Stimulated activated CD8-positive, alpha-beta memory T cell treated with anti-CD3 and anti-CD28 coated beads, Interleukin-4, amount 100 ng/mL, for 24 hours (primary cell): Measurements from ENCODE around the gene SCUBE1.

Experiments
- DNase-seq: peaks from one replicate; pipeline ENCODE4 v3.0.0-alpha.2; 2020; ENCODE audit warnings: low read depth

Gene SCUBE1

DNA sequence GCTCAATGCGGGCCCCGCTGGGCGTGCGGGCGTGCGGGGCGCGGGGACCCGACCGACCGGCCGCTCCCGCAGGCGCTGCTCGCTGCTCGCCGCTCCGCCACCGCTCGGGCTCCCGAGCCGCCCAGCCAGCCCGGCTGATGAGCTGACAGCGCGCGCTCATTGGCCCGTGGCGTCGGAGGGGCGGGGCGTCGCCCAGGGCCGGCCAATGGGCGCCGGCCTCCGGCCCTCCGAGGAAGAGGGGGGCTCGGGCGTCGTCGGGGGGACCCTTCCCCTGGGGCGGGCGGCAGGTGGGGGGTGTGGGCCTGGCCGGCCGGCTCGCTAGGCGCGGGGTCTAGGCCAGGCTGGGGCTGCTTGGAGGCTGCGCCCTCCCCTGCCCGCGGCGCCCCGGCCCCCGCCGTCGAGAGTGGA lies at the start of gene SCUBE1:
SCUBE1 (minus strand) TSS at position 111 of the 408 bp plus-strand sequence. CDS start 111 bp downstream, outside the sequence.
- DNase-seq: peak; percentile 44

DNA sequence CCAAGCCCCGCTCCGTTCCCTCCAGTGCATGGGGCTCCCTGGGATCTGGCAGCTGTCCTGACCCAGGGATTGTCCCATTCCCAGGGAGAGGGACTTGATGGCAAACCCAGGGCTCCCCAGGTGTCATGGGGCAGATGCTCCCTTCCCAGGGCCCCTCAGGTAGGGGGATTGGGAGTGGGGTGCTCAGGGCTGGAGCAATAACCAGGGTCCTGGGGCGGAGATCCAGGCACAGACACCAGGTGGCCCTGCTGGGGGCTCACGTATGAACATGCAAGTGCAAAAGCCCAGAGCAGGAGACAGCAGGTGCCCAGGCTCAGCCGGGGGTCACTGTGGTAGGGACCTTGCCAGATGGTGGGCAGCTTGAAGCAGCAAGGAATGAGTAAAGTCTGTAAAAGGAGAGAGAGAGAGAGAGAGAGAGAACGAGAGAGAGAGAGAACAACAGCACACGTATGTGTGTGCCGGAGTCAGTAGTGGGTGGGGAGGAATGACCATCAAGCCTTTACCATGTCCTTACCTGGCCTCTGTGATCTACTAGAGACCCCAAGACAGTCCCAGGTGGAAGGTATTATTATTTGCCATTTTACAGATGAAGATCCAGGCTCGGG lies 49.3 kb upstream of the SCUBE1 start:
- DNase-seq: no peak

DNA sequence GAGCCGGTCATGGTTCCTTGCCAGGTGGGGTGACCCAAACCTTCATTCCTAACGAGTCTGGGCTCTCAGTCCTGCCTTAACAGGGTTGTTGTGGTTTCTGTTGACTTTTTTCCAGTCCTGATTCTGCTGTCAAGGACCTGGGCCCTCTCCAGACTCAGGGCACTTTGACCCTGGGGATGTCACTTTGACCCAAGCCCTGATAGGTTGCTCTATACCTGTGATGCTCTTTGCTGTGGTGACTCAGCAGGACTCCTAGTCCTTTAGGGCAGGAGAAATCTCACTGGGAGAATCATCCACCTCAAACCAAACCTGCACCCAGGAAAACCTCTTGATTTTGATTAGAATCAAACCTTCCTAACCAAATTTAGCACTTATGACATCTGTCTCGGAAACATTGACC lies 48.1 kb upstream of the SCUBE1 start:
- DNase-seq: no peak

DNA sequence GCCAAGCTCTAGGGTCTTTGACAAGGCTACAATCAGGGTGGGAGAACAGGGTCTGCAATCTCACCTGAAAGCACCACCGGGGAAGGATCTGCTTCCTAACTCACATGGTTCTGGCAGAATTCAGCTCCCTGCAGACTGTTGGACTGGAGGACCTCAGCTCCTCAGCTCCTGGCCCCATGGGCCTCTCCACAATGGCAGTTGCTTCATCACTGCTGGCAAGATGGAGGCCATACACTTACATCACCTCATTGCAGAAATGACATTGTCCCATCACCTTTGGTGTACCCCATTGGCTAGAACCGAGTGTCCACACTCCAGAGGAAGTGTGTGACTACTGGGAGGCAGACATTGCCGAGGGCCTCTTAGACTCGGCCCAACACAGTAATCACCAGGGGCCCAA lies 47.7 kb upstream of the SCUBE1 start:
- DNase-seq: no peak

DNA sequence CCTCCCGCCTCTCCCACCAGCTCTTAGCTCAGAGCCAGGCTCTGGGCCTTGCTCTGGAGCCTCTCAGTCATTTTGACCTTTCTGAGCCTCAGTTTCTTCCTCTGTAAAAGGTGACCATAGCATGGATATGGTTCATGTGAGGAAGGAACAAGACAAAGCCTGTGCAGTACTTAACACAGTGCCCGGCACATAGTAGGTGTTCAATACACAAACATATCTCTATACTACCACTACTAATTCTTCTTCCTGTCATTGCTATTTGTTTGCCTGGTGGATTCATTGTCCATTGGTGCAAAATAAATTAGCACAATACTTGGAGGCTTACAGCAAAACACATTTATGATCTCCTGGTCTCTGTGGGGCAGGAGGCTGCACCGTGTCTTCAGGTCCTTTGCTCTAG lies 47.0 kb upstream of the SCUBE1 start:
- no peak for DNase-seq

DNA sequence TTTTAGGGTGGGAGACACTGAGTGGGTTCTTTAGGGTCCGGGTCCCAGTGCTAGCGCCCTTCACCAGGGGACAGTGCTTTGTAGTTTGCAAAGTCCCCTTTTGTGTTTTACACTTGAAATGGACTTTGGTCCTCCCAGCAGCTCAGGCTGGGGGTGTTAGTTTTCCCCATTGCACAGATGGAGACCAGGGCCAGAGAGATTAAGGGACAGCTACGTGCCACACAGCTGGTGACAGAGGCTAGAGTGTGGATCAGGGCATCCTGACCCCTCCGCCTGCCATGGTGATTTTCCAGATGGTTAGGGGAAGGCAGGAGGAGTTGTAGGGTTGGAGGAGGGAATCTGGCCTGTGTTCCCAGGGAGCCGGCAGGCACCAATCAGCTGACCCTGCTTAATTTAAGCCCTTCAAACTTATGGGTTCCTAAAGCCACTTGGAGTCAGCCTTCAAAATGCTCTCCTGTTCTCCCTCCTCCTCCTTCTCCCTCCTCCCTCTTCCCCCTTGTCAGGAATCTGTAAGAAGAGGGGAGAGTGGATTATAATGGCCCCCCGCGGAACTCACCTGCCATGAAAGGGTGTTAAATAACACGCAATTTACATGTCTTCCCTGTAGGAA lies 46.2 kb upstream of the SCUBE1 start:
- DNase-seq: no peak

DNA sequence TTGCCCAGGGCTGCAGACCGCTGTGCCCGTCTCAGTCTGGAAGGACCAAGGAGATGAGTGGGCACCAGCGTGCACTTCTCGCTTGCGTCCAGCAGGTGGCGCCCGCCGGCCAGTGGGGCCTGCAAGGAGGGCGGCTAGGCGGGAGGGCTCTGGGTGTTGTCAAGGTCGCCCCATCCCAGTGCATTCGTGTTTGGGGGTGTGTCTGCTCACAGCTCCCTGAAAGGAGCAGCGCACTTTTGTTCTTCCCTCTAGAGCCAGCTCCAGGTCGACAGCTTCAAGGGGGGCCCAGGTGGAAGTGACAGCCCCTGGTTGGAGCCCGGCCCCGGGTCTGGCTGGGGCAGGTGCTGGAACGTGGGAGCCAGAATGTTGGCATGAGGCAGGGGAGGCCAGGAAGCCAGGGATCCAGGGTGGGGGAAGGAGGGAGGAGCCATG lies 45.3 kb upstream of the SCUBE1 start:
- DNase-seq: peak; percentile 66

DNA sequence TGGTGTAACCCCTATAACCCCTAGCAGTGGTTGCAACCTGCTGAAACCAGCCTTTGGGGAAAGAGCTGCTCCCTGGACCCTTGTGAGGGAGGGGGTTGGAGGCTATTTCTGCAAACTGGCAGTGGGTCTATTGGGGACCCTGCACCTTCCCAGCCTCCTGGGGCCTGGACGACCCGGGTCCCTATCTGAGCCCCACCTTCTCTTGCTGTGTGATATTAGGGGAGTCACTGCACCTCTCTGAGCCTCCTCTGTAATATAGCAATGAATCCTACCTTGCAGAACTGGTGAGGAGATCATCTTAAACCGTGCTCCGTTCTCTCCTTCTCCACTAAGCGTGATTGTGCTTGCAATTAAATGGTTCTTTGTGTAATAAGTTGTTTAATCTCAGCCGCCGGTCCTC lies 44.6 kb upstream of the SCUBE1 start:
- DNase-seq: no peak

DNA sequence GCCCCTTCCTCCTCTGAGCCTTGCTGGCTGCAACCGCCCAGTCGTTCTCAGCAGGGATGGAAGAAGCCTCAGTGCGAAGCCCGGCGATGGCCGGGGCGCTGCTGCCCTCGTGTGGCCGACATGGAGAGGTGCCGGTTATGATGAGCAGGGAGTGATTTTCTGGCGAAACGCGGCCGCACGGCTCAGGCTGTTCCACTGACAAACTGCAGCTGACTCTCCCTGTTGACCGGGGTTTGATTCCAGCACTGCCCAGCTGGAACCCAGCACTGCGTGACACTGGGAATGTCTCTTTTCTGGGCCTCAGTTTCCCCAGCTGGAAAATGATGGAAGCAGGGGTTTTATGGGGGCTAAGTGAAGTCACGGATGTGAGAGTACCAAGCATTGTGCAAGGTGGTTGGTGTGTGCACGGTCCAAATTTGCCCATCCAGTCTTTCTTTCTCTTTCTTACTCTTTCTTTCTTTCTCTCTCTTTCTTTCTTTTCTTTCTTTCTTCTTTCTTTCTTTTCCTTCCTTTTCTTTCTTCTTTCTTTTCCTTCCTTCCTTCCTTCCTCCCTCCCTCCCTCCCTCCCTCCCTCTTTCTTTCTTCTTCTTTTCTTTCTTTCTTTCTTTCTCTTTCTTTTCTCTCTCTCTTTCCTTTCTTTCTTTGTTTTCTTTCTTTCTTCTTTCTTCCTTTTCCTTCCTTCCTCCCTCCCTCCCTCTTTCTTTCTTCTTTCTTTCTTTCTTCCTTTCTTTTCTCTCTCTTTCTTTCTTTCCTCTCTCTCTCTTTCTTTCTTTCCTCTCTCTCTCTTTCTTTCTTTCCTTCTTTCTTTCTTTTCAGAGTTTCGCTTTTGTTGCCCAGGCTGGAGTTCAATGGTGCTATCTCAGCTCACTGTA lies 42.8 kb upstream of the SCUBE1 start:
- DNase-seq: peak; percentile 59

DNA sequence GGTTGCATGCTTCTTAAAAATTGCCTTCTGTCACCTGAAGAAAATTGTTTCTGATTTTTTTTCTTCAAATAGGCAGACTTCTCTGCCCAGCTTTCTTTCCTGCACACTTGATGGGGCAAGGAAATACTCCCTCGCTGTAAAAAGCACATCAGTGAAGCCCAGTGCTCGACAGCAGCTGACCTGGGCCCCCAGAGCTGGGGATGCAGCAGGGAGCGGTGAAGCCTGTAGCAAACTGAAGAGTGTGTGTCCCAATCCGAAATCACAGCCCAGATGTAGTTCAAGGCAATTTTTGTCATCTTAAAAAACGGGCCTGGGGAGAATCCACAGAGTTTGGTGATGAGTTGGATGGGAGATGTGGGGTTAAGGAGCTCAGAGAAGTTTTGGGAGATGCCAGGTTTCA lies 41.7 kb upstream of the SCUBE1 start:
- no peak for DNase-seq

DNA sequence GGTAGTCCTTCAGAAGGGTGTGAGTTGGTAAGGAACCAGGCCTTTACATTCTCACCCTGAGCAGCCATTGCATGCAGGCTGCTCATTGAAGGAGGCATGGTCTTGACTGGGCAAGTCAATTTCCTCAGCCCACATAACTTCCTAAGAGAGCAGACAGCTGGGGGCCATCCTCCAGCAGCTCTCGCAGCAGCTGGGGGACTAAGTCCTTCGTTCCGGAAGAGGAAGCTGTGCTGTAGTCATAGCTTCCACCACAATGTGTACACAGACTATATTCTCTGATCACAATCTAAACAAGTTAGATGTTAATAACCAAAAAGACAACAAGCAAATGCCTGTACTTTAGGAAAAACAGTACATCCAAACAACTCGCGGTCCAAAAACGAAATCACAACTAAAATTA lies 38.5 kb upstream of the SCUBE1 start:
- DNase-seq: no peak

DNA sequence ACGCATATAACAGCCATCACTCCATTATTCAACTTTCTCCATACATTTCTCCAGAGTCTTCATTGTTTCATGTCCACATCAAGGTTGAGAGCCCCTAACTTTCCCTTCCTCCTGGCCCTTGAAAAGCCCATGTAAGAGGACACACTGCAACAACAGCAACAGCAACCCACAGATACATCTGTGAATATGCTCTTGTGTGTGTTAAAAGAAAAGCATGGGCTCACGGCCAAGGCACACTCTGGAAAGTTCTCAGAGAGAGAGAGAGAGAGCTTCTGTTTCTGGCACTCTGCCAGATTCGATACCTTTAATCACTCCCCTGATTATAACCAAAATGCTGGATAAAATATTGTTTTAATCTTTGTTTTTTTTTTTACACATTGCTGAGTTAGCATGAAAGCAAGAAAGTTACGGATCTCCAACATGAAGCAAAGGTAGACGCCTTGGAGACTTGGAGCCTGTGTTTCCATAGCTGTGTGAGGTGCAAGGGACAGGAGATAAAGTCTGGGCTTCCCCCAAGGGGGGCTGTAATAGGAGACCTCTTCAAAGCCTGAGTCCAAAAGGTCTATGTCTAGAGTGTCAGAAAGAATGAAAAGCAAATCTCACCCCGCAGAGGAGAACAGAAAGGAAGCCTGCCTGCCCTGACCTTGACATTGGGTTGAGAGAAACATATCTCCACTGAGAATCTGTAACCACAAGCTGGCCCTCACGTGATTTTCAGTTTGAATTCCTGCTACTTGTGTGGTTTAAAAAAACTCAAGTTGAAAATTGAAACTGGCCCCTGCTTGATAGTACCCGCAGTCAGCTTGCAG lies 34.9 kb upstream of the SCUBE1 start:
- DNase-seq: no peak

DNA sequence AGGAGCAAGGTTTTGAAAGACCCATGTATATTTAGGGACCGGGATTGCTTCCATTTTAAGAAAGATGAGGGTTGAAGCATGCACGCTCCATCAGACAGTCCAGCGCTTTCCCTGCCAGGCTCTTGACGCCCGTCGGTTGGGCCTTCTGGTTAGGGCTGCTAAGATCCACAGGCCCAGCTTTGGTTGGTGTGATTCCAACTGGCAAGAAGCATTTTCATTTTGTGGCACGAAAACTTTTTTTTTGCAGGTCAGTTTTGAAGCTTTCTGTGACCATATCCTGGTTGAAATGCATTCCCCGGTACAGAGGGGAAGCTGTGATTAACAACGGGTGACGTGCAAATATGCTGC lies 34.4 kb upstream of the SCUBE1 start:
- DNase-seq: no peak

DNA sequence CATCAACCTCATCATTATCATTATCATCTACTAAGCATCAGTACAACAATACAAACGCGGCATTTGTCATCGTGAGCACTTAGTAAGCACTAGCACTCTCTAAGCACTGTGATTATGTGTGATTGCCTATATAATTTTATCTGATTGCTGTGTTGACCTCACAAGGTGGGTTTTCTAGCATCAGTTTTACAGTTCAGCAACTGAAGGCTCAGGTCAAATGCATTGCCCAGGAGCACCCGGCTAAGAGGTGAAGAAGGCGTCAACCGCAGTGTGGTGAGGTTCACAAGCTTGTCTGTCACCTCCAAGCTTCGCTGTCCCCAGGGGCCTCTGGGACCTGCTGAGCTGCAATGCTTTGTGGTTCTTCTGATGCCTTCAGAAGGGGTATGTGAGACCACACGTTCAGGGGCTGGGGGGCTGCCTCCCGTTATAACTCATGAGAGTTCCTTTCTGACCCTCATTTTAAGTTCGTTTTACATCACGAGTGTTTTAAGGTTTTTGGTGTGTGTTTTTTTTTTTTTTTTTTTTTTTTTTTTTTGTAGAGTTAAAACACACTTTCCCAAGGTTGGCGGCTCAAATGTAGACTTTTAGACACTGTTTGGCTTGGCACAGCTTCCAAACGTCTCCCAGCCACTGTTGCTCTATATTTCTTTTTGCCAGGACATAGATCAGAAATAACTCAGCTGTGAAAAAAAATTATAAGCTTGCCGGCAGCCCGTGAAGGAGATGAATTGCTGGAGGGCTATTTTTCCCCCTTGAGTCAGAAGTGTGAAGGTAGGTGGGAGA lies 33.8 kb upstream of the SCUBE1 start:
- DNase-seq: peak; percentile 47

DNA sequence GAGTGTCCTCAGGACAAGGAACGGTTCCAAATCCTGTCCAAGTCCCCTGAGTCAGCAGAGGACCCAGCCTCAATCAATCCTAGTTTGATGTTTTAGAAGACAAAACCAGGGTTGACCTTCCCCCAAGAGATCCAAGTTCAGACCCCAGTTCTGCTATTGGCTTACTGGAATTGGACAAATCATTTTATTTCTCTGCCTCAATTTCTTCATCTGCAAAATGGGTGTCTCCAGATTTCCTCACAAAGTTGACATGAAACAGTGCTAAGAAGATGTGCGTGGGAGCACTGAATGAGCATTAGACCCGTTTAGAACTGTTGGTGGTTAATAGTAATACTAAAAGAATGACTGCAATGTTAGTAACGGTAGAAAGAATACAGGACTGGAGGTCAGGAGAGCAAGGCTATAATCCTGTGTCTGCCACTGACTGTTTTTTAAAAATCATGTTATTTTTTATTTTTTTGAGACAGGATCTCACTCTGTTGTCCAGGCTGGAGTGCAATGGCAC lies 32.8 kb upstream of the SCUBE1 start:
- no peak for DNase-seq

DNA sequence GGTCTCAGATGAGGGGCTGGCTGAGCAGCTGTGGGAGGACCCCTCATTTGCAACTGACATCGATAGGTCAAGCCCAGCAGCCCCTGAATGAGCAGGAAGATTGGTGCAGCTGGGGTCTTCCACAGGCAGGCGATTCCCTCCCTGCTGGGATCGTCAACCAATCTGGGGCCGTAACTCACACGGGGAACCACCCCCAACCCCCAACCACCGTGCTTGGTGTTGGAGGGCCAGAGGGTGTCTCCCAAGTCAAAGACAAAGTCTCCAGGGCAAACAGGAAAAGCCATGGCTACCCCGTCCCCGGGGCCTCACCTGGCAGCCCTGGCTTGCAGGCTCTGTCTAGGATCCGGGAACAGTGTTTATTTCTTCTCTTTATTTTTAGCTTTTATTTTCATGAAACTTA lies 26.9 kb upstream of the SCUBE1 start:
- DNase-seq: no peak

DNA sequence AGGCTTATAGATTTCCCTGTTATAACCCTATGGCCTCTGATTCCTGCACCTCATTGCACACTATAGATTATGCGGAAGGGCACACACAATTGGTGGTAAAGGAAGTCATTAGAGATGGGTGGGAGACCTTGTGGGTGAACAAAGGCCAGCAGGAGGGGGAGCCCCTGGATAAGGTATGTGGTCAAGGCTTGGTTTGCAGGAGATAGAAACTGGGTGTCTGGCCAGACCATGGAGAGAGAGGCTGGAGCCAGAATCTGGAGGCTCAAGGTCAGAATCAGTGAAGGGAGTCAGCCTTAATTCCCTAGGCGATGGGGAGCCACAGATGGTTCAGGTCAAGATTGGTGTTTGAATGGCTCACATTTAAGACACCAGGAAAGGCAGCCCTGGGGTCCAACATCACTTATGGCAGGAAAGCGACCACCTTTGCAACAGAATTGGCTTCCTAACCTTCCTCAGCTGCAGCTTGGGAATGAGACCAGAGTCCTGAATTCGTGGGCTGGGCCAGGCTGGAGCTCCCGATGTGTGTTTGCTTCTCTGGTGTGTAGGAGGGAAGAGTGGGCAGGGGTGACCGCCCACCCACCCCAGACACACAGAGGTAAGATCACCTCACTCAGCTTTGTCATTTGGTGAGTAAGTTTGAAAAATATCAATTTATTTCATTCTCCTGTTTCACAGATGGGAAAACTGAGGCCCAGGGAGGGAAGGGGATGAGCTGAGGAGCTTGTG lies 22.7 kb upstream of the SCUBE1 start:
- DNase-seq: no peak

DNA sequence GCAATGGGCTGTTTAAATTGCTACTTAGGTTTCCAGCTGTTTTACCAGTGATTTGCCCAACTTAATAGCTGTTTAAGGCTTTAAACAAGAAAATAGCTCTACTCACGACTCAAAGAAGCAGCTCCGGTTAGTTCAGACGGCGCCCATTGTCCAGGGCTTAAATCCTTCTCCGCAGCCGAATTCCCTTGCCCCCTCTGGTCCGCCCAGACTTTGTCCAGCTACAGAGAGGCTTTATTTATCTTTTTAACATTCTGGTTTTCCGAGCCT lies 20.9 kb upstream of the SCUBE1 start:
- DNase-seq: no peak

DNA sequence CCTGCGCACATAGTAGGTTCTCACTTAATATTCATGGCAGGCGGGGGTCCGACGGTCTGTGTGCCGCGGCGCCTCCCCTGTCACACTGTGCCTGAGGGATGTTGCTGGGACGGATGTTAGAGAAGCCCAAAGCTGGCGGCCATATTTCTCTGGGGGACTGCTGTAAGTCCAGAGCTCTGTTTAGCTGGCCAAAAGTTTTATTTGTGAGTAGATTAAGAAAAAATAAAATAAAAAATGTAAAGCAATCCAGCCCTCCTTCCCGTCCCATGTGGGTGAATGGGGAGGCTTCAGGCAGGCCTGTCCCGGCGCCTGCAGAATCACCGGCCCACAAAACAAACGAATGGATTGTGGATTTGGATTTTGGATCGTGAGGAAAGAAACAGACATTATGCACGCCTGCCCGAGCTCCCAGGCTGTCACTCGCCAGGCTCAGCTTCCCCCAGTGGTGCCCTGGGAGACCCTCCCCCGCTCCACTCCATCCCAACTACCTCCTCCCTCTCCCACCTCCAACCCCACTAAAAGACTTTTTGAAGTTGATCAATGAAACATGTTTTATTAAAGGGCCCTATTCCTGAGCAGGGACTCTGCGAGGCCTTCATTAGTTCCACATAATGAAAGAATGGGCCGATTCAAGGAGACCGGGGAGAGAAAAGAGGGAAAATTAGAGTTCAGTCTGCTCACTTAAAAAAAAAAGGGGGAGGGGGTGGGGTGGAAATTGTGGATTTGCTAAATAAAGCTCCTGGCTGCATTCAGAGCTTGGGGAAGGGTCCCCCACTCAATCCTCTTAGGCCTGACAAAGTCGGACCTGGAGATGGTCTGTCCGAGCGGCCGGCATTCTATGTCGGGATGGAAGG lies 20.4 kb upstream of the SCUBE1 start:
- no peak for DNase-seq

DNA sequence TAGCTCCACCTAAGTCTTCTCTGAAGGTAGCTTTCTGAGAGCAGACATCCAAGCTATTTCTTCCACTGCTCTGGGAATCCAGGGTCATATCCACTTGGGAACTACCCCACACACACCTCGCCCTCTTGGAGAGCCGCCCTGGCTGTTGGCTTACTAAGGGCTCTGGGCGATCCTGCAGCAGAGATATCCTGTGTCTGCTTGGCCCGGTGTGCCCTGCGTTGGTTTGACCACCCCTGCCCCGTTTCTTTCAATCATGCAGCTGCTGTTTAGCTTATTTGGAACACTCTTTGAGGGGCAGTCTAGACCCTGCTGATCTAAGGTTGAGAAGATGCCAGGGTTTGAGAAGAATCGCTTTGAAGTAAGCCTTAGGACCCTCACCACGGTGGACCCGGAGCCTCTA lies 17.4 kb upstream of the SCUBE1 start:
- DNase-seq: no peak
